HL-60/S4 (cell line): Measurements from ENCODE around the gene DCC.

Experiments
- in situ Hi-C: fragments of 300-500 bp; cut with MboI; formaldehyde crosslinking; loops from 2 replicates; pipeline ENCODE4 v1.14.3; 2022; ENCODE audit warnings: low sequenced_read_pairs

Gene DCC

GRCh38 chr18:52667463-52668065 lies 327.6 kb downstream of the DCC start:
- in situ Hi-C loops, result no loop called here

GRCh38 chr18:52670896-52671295 lies 330.9 kb downstream of the DCC start:
- in situ Hi-C loops, result no loop called here

- in situ Hi-C loops, result no loop called here
These were observed 338.0 kb downstream of the DCC start for GRCh38 chr18:52678034-52678433.

GRCh38 chr18:52678551-52678950 lies 338.6 kb downstream of the DCC start:
- in situ Hi-C loops, result no loop called here

- in situ Hi-C loops, result no loop called here
These were observed 339.4 kb downstream of the DCC start for GRCh38 chr18:52679354-52679753.

- in situ Hi-C loops, result no loop called here
These were observed 342.3 kb downstream of the DCC start for GRCh38 chr18:52682260-52682659.

- in situ Hi-C loops, result no loop called here
These were observed 345.3 kb downstream of the DCC start for GRCh38 chr18:52685316-52685715.

- in situ Hi-C loops, result no loop called here
These were observed 351.8 kb downstream of the DCC start for GRCh38 chr18:52691841-52692240.

GRCh38 chr18:52694804-52695203 lies 354.8 kb downstream of the DCC start:
- in situ Hi-C loops, result no loop called here

GRCh38 chr18:52700116-52700515 lies 360.1 kb downstream of the DCC start:
- in situ Hi-C loops, result no loop called here

- in situ Hi-C loops, result no loop called here
These were observed 360.8 kb downstream of the DCC start for GRCh38 chr18:52700816-52701215.

- in situ Hi-C loops, result no loop called here
These were observed 361.4 kb downstream of the DCC start for GRCh38 chr18:52701219-52701935.

GRCh38 chr18:52715421-52715820 lies 375.4 kb downstream of the DCC start:
- in situ Hi-C loops, result no loop called here

- in situ Hi-C loops, result no loop called here
These were observed 376.0 kb downstream of the DCC start for GRCh38 chr18:52715991-52716390.

- in situ Hi-C loops, result no loop called here
These were observed 377.0 kb downstream of the DCC start for GRCh38 chr18:52716973-52717372.

- in situ Hi-C loops, result no loop called here
These were observed 382.9 kb downstream of the DCC start for GRCh38 chr18:52722904-52723303.

GRCh38 chr18:52723550-52723970 lies 383.6 kb downstream of the DCC start:
- in situ Hi-C loops, result no loop called here

- in situ Hi-C loops, result no loop called here
These were observed 391.1 kb downstream of the DCC start for GRCh38 chr18:52730972-52731619.

GRCh38 chr18:52738946-52739345 lies 398.9 kb downstream of the DCC start:
- in situ Hi-C loops, result no loop called here

- in situ Hi-C loops, result no loop called here
These were observed 407.0 kb downstream of the DCC start for GRCh38 chr18:52746986-52747385.

- in situ Hi-C loops, result no loop called here
These were observed 407.9 kb downstream of the DCC start for GRCh38 chr18:52747869-52748268.

GRCh38 chr18:52748343-52748742 lies 408.3 kb downstream of the DCC start:
- in situ Hi-C loops, result no loop called here
